ENCODE measurements around the gene DAZ3. TPM values are rescaled to one million over a fixed set of nuclear protein-coding genes. Genes with fewer than 3 reads are reported as not detected.
"Not testable (repeated sequence)": the region's sequence is repeated elsewhere in the genome, so short reads cannot be mapped to it uniquely, and the experiment has no call there.

DAZ3 gene, protein sequence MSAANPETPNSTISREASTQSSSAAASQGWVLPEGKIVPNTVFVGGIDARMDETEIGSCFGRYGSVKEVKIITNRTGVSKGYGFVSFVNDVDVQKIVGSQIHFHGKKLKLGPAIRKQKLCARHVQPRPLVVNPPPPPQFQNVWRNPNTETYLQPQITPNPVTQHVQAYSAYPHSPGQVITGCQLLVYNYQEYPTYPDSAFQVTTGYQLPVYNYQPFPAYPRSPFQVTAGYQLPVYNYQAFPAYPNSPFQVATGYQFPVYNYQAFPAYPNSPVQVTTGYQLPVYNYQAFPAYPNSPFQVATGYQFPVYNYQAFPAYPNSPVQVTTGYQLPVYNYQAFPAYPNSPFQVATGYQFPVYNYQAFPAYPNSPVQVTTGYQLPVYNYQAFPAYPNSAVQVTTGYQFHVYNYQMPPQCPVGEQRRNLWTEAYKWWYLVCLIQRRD
- polyA plus RNA-seq (2013): not detected

DNA sequence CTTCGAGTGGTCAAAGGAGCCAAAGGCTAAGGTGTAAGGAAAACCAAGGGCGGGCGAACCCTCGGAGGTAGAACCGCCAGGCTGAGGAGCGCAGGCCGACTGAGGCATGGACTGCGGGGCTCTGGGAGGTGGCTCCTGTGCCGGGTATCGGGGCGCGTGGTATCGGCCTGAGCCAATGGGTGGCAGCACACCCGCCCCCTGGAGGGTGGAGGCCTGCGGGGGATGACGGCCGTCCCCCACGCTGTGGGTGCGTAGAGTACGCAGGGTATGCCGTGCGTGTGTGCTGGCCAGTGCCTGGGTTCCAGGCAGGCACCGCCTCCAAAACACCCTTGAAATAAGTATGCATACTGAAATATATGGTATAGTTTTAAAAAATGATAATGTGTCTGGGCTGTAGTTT, at the start of gene DAZ3:
TSS of gene DAZ3 (minus strand) at position 101 of the 400 bp plus-strand sequence. CDS start 208 bp downstream, outside the sequence.
- CTCF ChIA-PET; H3K27ac ChIP-seq (ENCODE audit: insufficient read depth in 1 of 2, low read depth in 1 of 2, low read length in 2 of 2, poor library complexity in 1 of 2, severe bottlenecking in 2 of 2); H3K4me1 ChIP-seq (ENCODE audit: control extremely low read depth in 1 of 4, control insufficient read depth in 4 of 4, insufficient read depth in 4 of 4, low read length in 3 of 4); H3K27me3 ChIP-seq (replicated peaks in 2 of 5; ENCODE audit: control insufficient read depth in 4 of 5, insufficient read depth in 5 of 5, low read length in 4 of 5); H3K9me3 ChIP-seq (ENCODE audit: control extremely low read depth in 1 of 5, control insufficient read depth in 4 of 5, insufficient read depth in 2 of 5, low read depth in 1 of 5, low read length in 4 of 5); POLR2A ChIA-PET; DNase-seq; H3K36me3 ChIP-seq (ENCODE audit: control insufficient read depth in 4 of 4, insufficient read depth in 4 of 4, low read length in 3 of 4); H3K4me3 ChIP-seq (ENCODE audit: control insufficient read depth in 1 of 7, extremely low read depth in 1 of 7, insufficient read depth in 4 of 7, low read depth in 2 of 7, low read length in 6 of 7): not testable (repeated sequence)
- no CpG with 5 or more reads among the region's 23 CpGs for WGBS (ENCODE audit: insufficient coverage)

DNA sequence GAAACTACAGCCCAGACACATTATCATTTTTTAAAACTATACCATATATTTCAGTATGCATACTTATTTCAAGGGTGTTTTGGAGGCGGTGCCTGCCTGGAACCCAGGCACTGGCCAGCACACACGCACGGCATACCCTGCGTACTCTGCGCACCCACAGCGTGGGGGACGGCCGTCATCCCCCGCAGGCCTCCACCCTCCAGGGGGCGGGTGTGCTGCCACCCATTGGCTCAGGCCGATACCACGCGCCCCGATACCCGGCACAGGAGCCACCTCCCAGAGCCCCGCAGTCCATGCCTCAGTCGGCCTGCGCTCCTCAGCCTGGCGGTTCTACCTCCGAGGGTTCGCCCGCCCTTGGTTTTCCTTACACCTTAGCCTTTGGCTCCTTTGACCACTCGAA, 20.4 kb upstream of the DAZ3 start, which contains the start of gene DAZ4:
TSS of gene DAZ4 (plus strand) at position 301 of the 400 bp plus-strand sequence. CDS start 208 bp downstream, outside the sequence.
- H3K4me1 ChIP-seq (ENCODE audit: control extremely low read depth in 1 of 4, control insufficient read depth in 4 of 4, insufficient read depth in 4 of 4, low read length in 3 of 4); POLR2A ChIA-PET; H3K4me3 ChIP-seq (ENCODE audit: control insufficient read depth in 1 of 7, extremely low read depth in 1 of 7, insufficient read depth in 4 of 7, low read depth in 2 of 7, low read length in 6 of 7); DNase-seq; CTCF ChIA-PET; H3K9me3 ChIP-seq (ENCODE audit: control extremely low read depth in 1 of 5, control insufficient read depth in 4 of 5, insufficient read depth in 2 of 5, low read depth in 1 of 5, low read length in 4 of 5); H3K27ac ChIP-seq (ENCODE audit: insufficient read depth in 1 of 2, low read depth in 1 of 2, low read length in 2 of 2, poor library complexity in 1 of 2, severe bottlenecking in 2 of 2); H3K36me3 ChIP-seq (ENCODE audit: control insufficient read depth in 4 of 4, insufficient read depth in 4 of 4, low read length in 3 of 4); H3K27me3 ChIP-seq (replicated peaks in 2 of 5; ENCODE audit: control insufficient read depth in 4 of 5, insufficient read depth in 5 of 5, low read length in 4 of 5): not testable (repeated sequence)
- WGBS (ENCODE audit: insufficient coverage): no CpG with 5 or more reads among the region's 23 CpGs

DNA sequence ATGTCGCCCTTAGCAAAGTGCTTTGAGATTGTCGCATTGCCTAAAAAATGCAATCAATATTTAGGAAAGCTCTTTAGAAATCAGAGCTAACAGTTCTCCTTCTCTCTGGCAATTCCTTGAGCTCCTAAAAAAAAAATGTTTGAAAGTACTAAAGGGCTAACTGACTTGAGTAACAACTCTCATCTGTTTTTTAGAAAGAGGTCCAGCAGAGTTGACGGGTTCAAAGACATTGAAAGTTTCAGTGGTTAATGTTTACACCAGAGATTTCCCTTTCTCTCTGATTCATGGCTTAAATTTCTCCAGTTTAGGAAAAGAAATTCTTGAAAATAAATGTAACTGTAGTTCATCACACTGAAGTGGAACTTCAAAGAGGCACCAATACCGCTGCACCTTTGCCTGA, 11.9 kb upstream of the DAZ3 start:
- H3K36me3 ChIP-seq (ENCODE audit: control insufficient read depth in 4 of 4, insufficient read depth in 4 of 4, low read length in 3 of 4); H3K27ac ChIP-seq (ENCODE audit: insufficient read depth in 1 of 2, low read depth in 1 of 2, low read length in 2 of 2, poor library complexity in 1 of 2, severe bottlenecking in 2 of 2); DNase-seq; H3K4me1 ChIP-seq (ENCODE audit: control extremely low read depth in 1 of 4, control insufficient read depth in 4 of 4, insufficient read depth in 4 of 4, low read length in 3 of 4); CTCF ChIA-PET; H3K4me3 ChIP-seq (ENCODE audit: control insufficient read depth in 1 of 7, extremely low read depth in 1 of 7, insufficient read depth in 4 of 7, low read depth in 2 of 7, low read length in 6 of 7); H3K27me3 ChIP-seq (replicated peaks in 2 of 5; ENCODE audit: control insufficient read depth in 4 of 5, insufficient read depth in 5 of 5, low read length in 4 of 5); H3K9me3 ChIP-seq (ENCODE audit: control extremely low read depth in 1 of 5, control insufficient read depth in 4 of 5, insufficient read depth in 2 of 5, low read depth in 1 of 5, low read length in 4 of 5); POLR2A ChIA-PET: not testable (repeated sequence)
- WGBS (ENCODE audit: insufficient coverage): no CpG with 5 or more reads among the region's 4 CpGs

DNA sequence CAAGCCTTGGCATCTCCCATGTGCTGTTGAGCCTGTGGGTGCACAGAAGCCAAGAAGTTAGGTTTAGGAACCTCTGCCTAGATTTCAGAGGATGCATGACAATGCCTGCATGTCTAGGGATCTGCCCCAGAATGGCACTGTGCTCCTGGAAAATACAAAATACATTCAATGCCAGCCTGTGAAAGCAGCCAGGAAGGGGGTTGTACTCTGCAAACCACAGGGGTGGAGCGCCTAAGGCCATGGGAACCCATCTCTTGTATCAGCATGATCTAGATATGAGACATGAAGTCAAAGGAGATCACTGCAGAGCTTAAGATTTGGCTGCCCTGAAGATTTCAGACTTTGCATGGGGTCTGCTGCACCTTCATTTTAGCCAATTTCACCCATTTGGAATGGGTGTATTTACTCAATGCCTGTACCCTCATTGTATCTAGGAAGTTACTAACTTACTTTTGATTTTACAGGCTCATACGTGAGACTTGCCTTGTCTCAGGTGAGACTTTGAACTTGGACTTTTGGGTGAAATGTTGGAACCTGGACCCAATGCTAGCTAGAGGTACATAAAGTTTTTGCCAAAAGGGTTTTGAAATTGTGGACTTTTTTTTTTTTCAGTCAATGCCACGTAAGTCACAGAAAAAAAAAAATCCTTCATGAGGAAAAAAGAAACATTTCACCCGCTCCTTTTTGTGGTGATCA, 11.1 kb upstream of the DAZ3 start:
- CTCF ChIA-PET; H3K27ac ChIP-seq (ENCODE audit: insufficient read depth in 1 of 2, low read depth in 1 of 2, low read length in 2 of 2, poor library complexity in 1 of 2, severe bottlenecking in 2 of 2); H3K4me3 ChIP-seq (ENCODE audit: control insufficient read depth in 1 of 7, extremely low read depth in 1 of 7, insufficient read depth in 4 of 7, low read depth in 2 of 7, low read length in 6 of 7); H3K4me1 ChIP-seq (ENCODE audit: control extremely low read depth in 1 of 4, control insufficient read depth in 4 of 4, insufficient read depth in 4 of 4, low read length in 3 of 4); DNase-seq; H3K9me3 ChIP-seq (ENCODE audit: control extremely low read depth in 1 of 5, control insufficient read depth in 4 of 5, insufficient read depth in 2 of 5, low read depth in 1 of 5, low read length in 4 of 5); POLR2A ChIA-PET; H3K36me3 ChIP-seq (ENCODE audit: control insufficient read depth in 4 of 4, insufficient read depth in 4 of 4, low read length in 3 of 4); H3K27me3 ChIP-seq (replicated peaks in 2 of 5; ENCODE audit: control insufficient read depth in 4 of 5, insufficient read depth in 5 of 5, low read length in 4 of 5): not testable (repeated sequence)
- WGBS (ENCODE audit: insufficient coverage): no CpG with 5 or more reads among the region's 4 CpGs

DNA sequence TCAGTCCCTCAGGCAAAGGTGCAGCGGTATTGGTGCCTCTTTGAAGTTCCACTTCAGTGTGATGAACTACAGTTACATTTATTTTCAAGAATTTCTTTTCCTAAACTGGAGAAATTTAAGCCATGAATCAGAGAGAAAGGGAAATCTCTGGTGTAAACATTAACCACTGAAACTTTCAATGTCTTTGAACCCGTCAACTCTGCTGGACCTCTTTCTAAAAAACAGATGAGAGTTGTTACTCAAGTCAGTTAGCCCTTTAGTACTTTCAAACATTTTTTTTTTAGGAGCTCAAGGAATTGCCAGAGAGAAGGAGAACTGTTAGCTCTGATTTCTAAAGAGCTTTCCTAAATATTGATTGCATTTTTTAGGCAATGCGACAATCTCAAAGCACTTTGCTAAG, 8.6 kb upstream of the DAZ3 start:
- H3K36me3 ChIP-seq (ENCODE audit: control insufficient read depth in 4 of 4, insufficient read depth in 4 of 4, low read length in 3 of 4); H3K4me3 ChIP-seq (ENCODE audit: control insufficient read depth in 1 of 7, extremely low read depth in 1 of 7, insufficient read depth in 4 of 7, low read depth in 2 of 7, low read length in 6 of 7); DNase-seq; H3K9me3 ChIP-seq (ENCODE audit: control extremely low read depth in 1 of 5, control insufficient read depth in 4 of 5, insufficient read depth in 2 of 5, low read depth in 1 of 5, low read length in 4 of 5); H3K27ac ChIP-seq (ENCODE audit: insufficient read depth in 1 of 2, low read depth in 1 of 2, low read length in 2 of 2, poor library complexity in 1 of 2, severe bottlenecking in 2 of 2); H3K4me1 ChIP-seq (ENCODE audit: control extremely low read depth in 1 of 4, control insufficient read depth in 4 of 4, insufficient read depth in 4 of 4, low read length in 3 of 4); POLR2A ChIA-PET; CTCF ChIA-PET; H3K27me3 ChIP-seq (replicated peaks in 2 of 5; ENCODE audit: control insufficient read depth in 4 of 5, insufficient read depth in 5 of 5, low read length in 4 of 5): not testable (repeated sequence)
- WGBS (ENCODE audit: insufficient coverage): no CpG with 5 or more reads among the region's 3 CpGs
